GM15510 (cell line): Measurements from ENCODE around the gene BUB1B.

Source experiments
- POLR2A ChIP-seq: IDR thresholded peaks from 3 replicates; pipeline ENCODE4 v1.6.1; 2011; ENCODE audit warnings: borderline replicate concordance; ENCODE audit not compliant: insufficient read length; ENCODE audit errors: extremely low read depth

The BUB1B gene

DNA sequence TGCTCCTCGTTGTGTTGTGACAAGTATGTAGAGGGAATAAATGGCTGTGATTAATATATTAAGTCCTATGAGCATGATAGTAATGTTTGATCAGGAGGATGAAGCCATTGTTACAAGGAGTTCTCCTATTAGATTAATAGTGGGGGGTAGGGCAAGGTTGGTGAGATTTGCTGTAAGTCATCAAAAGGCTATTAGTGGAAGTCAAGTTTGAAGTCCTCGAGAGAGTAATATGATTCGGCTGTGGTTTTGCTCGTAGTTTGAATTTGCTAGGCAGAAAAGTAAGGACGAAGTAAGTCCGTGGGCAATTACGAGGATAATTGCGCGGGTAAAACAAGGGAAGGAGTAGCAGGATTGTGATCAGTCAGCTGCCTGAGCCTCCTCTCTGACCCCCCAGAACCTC, 26.0 kb upstream of the BUB1B start:
- TF ChIP-seq POLR2A: no peak

GRCh38 chr15:40136470-40137302, 24.2 kb upstream of the BUB1B start:
- no peak for TF ChIP-seq POLR2A

DNA sequence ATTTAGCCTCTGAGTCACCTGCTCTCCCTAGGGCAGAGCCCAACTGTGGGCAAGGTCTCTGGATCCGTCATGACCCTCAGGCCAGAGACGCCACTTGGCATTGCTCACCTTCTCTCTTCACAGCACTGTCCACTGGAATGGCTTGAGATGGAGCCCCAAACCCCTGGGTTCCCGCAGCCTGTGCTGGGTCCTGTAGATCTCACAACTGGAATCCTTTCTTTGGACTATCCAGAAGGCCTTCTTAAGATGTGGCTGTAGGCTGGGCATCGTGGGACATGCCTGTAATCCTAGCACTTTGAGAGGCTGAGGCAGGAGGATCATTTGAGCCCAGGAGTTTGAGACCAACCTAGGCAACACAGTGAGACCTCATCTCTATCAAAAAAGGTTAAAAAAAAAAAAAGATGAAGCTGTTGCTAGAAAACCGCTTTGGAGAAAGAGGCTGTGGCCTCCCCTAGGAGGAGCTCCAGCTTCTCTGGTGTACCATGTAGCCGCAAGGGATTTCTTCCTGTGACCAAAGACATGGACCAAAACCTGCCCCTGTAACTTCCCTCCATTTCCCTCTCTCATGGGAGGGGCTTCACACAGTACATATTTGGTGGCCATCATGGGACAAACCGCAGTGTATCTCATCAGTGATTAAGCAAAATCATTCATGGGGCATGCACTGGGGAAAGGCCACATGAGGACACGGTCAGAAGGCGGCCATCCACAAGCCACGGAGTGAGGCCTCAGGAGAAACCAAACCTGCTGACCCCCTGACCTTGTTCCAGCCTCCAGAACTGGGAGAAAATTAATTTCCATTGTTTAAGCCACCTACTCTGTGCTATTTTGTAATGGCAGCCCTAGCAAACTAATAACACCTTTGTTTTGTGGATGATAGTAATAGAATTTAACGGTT, 23.3 kb upstream of the BUB1B start:
- TF ChIP-seq POLR2A: no peak

DNA sequence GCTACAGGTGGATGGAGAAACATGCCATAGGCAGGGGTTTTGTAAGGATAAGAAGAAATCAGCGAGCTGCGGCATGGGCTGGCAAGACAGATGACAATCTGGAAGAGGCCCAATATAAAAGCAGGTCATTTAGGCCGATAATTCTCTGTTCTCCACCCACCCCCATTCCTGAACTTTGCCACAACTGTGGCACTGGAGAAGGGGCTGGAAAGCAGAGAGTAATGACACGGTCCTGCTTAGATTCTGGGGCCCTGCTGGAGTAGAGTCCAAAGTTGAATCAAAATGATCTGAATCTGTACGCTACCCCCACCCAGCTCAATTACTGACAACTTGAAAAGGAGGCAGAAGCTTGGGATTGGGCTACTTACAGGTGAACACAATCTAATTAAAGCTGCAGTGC, 18.4 kb upstream of the BUB1B start:
- TF ChIP-seq POLR2A: no peak

DNA sequence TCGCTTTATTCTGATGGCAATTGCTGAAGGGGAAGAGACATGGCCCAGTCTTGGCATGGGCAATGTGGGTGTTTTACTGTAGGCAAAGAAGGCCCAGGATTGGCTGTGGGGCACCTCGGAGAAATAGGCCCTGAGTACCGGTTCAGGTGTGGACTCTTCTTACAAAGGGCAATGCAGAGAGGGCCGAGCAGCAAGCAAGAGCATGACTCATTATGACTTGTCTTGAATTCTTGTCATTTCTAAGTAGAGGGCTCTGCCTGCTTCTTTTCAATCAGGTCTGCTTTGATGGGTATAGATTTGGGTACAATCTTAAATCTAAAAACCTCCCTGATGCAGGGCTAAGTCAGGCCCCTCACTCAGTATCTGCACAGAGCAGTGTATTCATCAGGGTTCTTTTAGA, 14.8 kb upstream of the BUB1B start:
- no peak for TF ChIP-seq POLR2A

DNA sequence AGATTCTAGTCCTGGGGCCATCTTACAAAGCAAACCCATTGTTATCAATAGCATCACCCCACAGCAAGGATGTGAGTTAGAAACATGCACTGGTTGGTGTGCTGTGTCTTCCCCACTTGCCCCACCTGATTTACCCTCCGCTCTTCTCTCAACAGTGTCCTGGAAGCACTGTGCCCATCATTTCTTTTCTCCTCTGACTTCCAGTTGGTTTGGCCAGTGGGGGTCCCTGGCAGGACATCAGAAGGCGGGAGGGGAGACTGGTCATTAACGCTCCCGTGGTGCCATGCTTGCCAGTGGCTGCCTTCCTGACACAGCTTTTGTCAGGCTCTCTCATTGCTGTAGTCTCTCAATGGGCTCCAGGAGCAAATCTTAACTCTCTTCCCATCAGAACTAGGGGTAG, 11.5 kb upstream of the BUB1B start:
- no peak for TF ChIP-seq POLR2A

GRCh38 chr15:40150163-40150925, 10.5 kb upstream of the BUB1B start:
- TF ChIP-seq POLR2A: no peak

DNA sequence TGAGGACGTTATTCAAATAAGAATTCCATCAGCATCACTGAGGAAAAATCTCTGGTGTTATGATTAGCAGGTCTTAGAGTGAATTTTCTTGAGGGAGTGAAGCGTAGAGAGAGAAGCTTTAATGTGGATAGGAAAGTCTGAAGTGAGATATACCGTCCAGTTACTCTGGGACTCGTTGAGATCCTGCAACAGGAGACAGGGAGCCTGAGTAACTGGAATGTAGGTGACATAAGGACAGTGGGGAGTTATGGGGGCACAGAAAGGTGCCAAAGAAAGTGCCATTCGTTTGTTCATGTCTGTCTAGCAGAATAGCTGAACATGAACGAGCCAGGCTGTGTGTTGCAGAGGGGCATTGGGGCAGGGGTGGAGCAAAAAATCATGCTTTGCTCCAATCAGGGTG, 9.4 kb upstream of the BUB1B start:
- no peak for TF ChIP-seq POLR2A

DNA sequence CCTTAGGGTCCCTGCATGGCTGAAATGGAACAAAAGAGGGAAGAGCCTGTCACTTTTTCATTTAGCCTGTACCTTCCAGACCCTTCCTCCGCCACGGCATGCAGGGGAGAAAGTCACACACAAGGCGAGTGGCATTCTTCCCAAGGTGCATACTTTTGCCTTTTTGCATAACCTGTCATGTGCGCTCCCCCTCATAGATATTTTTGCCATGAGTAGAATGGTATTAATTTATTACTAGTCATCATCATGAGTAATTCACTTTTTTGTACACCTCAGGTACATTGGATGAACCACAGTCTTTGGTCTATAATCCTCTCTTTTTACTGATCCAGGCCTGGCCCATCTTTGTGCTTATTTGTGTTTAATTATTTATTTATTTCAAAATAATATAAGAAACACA, 8.9 kb upstream of the BUB1B start:
- TF ChIP-seq POLR2A: no peak

DNA sequence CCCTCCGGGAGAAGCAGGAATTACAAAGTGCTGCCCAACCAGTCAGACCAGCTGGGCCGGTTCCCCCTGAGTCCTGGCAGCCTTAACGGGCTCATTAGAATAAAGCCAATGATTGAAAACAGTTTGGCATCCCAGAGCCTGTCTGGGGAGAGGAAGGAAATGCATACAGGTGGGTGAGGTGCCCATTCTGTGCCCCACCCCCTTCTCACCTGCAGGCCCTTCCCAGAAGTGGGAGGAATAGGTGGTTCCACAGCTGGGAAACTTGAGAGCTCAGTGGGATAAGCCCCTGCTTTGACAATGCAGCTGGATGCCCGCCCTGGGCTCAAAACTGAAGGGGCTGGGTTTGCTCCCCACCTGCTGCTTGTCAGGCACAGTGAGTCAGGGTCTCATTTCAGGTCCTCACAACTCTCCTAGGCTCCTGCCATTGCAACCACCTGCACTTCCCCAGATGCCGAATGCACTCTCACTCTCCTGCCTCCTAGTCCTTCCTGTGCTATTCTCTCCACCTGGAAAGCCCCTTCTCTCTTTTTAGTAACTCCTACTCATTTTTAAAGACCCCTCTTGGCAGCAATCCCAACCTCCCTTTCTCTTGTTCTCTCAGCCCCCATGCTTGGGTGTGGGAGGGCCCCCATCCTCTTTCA, 5.5 kb upstream of the BUB1B start:
- TF ChIP-seq POLR2A: no peak

GRCh38 chr15:40157778-40158447, 3.0 kb upstream of the BUB1B start:
- no peak for TF ChIP-seq POLR2A

DNA sequence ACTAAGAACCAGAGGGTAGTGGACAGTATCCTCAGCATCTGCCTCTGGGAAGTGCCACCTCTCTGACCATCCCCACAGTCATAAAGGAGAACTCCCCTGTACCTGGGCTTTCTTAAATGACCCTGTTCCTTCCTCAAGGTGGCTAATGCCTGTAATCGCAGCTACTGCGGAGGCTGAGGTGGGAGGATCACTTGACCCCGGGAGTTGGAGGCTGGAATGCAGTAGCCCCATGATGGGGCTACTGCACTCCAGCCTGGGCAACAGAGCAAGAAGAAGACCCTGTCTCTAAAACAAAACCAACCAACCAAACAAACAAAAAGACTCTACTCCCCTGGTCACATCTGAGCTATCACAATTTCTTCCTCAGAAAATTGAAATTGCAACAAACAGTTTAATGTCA, 848 bp upstream of the BUB1B start:
- TF ChIP-seq POLR2A: no peak

- TF ChIP-seq POLR2A: no peak
Observed at GRCh38 chr15:40161693-40162391, 973 bp downstream of the BUB1B start.
